8988T (cell line): ENCODE data around the gene EGLN1.

ENCODE experiments used
- DNase-seq: peaks from one replicate; pipeline ENCODE4 v3.0.0; 2011

Gene EGLN1

DNA sequence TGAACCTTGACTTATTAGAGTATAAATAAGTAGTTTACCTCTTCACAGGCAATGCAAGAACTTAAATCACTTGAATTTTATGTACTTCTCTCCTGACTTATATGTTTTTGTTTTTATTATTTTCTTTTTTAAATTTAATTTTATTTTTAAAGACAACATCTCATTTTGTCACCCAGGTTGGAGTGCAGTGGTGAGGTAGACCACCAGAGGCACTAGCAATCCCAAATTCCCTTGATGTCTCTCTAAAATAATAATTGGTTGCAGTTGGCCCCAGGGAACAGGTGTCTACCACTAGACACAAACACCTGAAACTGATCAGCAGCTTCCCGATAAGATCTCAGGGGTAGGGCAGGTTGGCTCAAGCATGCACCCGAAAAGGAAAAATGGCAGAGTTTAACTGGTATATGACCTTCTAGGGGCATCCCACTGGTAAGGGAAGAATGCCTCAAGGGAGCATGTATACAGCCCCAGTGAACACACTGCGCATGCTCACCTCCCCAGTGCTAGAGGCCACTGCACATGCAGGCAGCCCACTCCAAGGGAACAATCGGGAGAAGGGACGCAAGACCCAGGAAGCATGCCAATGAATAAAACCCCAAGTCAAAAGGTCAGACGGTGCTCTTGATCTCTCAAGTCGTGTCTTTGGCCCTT lies 99.1 kb downstream of the EGLN1 start:
- no peak for DNase-seq

DNA sequence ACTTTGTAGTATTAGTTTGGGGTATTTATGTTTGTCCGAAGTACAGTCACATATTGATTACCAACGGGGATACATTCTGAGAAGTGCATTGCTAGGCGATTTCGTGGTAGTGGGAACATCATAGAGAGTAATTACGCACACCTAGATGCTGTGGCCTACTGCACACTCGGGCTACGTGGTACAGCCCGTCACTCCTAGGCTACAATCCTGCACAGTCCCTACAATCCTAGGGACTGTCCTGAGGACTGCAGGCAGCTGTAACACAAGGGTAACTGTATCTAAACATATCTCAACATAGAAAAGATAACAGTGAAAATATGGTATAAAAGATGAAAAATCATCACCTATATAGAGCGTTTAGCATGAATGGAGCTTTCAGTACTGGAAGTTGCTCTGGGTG lies 103.0 kb downstream of the EGLN1 start:
- no peak for DNase-seq

DNA sequence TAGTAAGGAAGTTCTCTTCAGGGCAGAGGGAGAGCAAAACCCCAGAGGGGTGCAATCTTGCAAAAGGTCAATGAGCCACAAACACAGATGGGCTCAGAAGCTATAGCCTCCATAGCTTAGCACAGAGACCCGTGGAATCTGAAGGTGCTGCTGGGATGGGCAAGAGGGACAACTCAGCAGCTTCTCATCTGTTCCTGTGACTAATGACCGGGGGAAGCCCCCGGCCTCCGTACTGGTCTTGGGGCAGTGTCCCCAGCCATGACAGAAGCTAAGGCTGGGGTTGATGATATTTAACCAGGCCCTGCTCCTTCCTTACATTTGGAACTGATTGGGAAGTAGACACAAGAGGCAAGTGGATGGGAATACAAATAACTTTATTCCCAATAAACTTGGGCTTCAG lies 103.5 kb downstream of the EGLN1 start:
- no peak for DNase-seq

DNA sequence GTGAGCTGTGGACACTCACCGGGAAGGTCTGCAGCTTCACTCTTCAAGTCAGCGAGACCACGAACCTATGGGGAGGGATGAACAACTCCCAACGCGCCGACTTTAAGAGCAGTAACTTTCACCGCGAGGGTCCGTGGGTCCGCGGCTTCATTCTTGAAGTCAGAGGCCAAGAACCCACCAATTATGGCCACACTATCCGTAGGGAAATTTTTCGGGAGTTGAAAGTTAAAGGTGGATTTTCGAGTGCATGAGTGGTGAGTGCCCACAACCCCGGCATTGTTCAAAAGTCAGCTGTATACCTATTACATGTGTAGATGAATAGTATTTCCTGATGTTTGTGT lies 104.1 kb downstream of the EGLN1 start:
- DNase-seq = no peak

DNA sequence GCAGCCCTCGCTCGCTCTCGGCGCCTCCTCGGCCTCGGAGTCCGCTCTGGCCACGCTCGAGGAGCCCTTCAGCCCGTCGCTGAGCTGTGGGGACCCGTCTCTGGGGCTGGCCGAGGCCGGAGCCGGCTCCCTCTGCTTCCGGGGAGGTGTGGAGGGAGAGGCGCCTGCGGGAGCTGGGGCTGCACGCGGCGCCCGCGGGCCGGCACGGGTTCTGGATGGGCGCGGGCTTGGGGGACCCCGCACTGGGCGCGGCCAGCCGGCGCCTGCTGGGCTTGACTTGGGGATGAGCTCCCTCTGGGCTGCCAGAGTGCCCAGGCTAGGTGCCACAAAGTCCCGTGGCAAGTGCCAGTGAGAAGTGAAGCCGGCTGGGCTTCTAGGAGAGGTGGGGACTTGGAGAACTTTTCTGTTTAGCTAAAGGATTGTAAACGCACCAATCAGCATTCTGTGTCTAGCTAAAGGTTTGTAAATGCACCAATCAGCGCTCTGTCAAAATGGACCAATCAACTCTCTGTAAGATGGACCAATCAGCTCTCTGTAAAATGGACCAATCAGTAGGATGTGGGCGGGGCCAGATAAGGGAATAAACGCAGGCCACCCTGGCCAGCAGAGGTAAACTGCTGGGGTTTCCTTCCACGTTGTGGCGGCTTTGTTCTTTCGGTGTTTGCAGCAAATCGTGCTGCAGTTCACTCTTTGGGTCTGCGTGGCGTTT lies 104.6 kb downstream of the EGLN1 start:
- DNase-seq = no peak

DNA sequence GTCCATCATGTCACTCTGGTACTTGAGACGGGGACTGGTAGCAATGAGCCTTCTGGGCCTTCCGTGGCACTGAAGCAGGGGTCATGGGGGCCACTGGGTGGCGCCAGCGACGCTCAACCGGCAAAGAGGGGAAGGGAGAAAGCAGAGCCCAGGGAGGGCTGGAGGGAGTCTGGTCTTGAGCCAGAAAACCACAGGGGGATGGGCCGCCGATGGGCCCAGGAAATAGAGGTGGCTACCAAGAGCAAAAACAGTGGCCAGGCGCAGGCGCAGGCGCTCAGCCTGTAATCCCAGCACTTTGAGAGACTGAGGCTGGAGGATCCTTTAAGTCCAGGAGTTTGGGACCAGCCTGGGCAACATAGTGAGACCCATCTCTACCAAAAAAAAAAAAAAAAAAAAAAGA lies 106.2 kb downstream of the EGLN1 start:
- DNase-seq = peak; percentile 52
